NCI-H2171 treated with DMSO at 0.1 percent for 48 hours (cell line): ENCODE data around the gene BUD13.
"Not testable (repeated sequence)": the region's sequence is repeated elsewhere in the genome, so short reads cannot be mapped to it uniquely, and the experiment has no call there.

ENCODE experiments used
- DNase-seq: peaks from one replicate; lab custom pipeline; 2025; lab: John Stamatoyannopoulos, UW

The BUD13 gene

GRCh38 chr11:116772443-116773202 lies at the start of gene BUD13:
BUD13 (minus strand) TSS chr11:116772987; CDS start chr11:116772964, 23 bp downstream.
- DNase-seq: peak; percentile 84

GRCh38 chr11:116822575-116822974 lies 49.8 kb upstream of the BUD13 start:
- no peak for DNase-seq

GRCh38 chr11:116821050-116821918 lies 48.5 kb upstream of the BUD13 start:
- DNase-seq: no peak

GRCh38 chr11:116819049-116819448 lies 46.3 kb upstream of the BUD13 start:
- DNase-seq: no peak

GRCh38 chr11:116814502-116814901 lies 41.7 kb upstream of the BUD13 start:
- no peak for DNase-seq

GRCh38 chr11:116813781-116814471 lies 41.1 kb upstream of the BUD13 start:
- DNase-seq: no peak

- no peak for DNase-seq
Measured at GRCh38 chr11:116813170-116813569, 40.4 kb upstream of the BUD13 start.

GRCh38 chr11:116812109-116812508 lies 39.3 kb upstream of the BUD13 start:
- DNase-seq: no peak

- no peak for DNase-seq
Measured at GRCh38 chr11:116811194-116811593, 38.4 kb upstream of the BUD13 start.

GRCh38 chr11:116808262-116809175 lies 35.7 kb upstream of the BUD13 start:
- no peak for DNase-seq

GRCh38 chr11:116807601-116808261 lies 34.9 kb upstream of the BUD13 start:
- no peak for DNase-seq

GRCh38 chr11:116804001-116804400 lies 31.2 kb upstream of the BUD13 start:
- DNase-seq: no peak

- not testable (repeated sequence) for DNase-seq
Measured at GRCh38 chr11:116801662-116802061, 28.9 kb upstream of the BUD13 start.

- DNase-seq: no peak
Measured at GRCh38 chr11:116800610-116801009, 27.8 kb upstream of the BUD13 start.

GRCh38 chr11:116798368-116798767 lies 25.6 kb upstream of the BUD13 start:
- DNase-seq: no peak

- DNase-seq: no peak
Measured at GRCh38 chr11:116797816-116798215, 25.0 kb upstream of the BUD13 start.

- DNase-seq: no peak
Measured at GRCh38 chr11:116796548-116796947, 23.8 kb upstream of the BUD13 start.

- DNase-seq: no peak
Measured at GRCh38 chr11:116794851-116795250, 22.1 kb upstream of the BUD13 start.

GRCh38 chr11:116793772-116794097 lies 20.9 kb upstream of the BUD13 start:
- DNase-seq: peak; percentile 16

- DNase-seq: no peak
Measured at GRCh38 chr11:116792869-116793771, 20.3 kb upstream of the BUD13 start.
